Thyroid gland (tissue), 4 donors: ENCODE results near the gene ACSM3.

Experiments used
- POLR2A ChIP-seq, 2 donors: fragments of 450-650 bp; IDR thresholded peaks; one replicate each; pipeline ENCODE4 v1.6.1; 2017; ENCODE audit warnings: antibody characterized with exemption in 2 of 2, mild to moderate bottlenecking in 2 of 2, moderate library complexity in 1 of 2
- TF ChIP-seq, protein P1 (sequence below), 6 experiments: fragments of 200-600 bp in 3 of 6; fragments of 450-650 bp in 3 of 6; sonication (generic) in 3 of 6; IDR thresholded peaks; one replicate each; pipeline ENCODE4 v1.5.1; 2016 to 2019; ENCODE audit warnings: antibody characterized with exemption in 6 of 6, mild to moderate bottlenecking in 2 of 6, inconsistent platforms in 1 of 6, moderate library complexity in 1 of 6

DNA sequence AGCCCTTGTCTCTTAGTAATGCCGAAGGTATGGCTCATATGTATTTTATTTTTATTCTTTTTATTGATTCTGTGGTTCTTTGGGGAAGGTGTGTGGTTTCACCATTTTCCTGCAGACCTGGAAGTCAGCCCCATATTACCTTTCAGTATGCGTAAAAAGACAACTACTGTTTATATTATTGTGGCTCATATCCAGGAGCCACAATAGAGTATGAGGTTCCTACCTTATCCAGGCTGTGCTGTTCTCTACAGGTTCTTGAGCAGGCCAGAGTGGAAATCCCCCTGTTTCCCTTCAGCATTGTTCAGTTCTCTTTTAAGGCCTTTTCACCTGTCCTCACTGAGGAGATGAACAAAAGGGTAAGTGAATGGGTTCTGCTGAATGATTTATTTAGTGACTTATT, 75.7 kb downstream of the ACSM3 start:
- TF ChIP-seq, protein P1, sequence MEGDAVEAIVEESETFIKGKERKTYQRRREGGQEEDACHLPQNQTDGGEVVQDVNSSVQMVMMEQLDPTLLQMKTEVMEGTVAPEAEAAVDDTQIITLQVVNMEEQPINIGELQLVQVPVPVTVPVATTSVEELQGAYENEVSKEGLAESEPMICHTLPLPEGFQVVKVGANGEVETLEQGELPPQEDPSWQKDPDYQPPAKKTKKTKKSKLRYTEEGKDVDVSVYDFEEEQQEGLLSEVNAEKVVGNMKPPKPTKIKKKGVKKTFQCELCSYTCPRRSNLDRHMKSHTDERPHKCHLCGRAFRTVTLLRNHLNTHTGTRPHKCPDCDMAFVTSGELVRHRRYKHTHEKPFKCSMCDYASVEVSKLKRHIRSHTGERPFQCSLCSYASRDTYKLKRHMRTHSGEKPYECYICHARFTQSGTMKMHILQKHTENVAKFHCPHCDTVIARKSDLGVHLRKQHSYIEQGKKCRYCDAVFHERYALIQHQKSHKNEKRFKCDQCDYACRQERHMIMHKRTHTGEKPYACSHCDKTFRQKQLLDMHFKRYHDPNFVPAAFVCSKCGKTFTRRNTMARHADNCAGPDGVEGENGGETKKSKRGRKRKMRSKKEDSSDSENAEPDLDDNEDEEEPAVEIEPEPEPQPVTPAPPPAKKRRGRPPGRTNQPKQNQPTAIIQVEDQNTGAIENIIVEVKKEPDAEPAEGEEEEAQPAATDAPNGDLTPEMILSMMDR (IDR thresholded peaks at IDR 0.05), result no peak
- TF ChIP-seq POLR2A (IDR thresholded peaks at IDR 0.05), result no peak
